Adipose tissue (tissue), 3 donors: ENCODE results near the gene PLEKHM2. TPM values are rescaled to one million over a fixed set of nuclear protein-coding genes. Genes with fewer than 3 reads are reported as not detected.
"Not testable (repeated sequence)": the region's sequence is repeated elsewhere in the genome, so short reads cannot be mapped to it uniquely, and the experiment has no call there.

Source experiments
- H3K27ac ChIP-seq: one replicate; pipeline ENCODE4 v1.5.1; 2013; ENCODE audit warnings: low read depth, low read length
- WGBS, 3 donors: extraction: QIAGEN DNeasy Blood & Tissue Kit; methylation state at CpG; one replicate each; pipeline ENCODE4 v1.1.7; 2013; 5-methylcytosine and 5-hydroxymethylcytosine counted together
- polyA plus RNA-seq, 3 donors: library from polyadenylated mRNA; stranded (reverse); fragments of 200-250 nt; gene quantifications; one replicate each; pipeline ENCODE4 v1.2.3, GENCODE V29; 2013
- donor health status: healthy with polysubstance abuse.
- donor health status: Bipolar disorder and iron deficiency.
- donor health status: healthy.

Gene PLEKHM2, protein sequence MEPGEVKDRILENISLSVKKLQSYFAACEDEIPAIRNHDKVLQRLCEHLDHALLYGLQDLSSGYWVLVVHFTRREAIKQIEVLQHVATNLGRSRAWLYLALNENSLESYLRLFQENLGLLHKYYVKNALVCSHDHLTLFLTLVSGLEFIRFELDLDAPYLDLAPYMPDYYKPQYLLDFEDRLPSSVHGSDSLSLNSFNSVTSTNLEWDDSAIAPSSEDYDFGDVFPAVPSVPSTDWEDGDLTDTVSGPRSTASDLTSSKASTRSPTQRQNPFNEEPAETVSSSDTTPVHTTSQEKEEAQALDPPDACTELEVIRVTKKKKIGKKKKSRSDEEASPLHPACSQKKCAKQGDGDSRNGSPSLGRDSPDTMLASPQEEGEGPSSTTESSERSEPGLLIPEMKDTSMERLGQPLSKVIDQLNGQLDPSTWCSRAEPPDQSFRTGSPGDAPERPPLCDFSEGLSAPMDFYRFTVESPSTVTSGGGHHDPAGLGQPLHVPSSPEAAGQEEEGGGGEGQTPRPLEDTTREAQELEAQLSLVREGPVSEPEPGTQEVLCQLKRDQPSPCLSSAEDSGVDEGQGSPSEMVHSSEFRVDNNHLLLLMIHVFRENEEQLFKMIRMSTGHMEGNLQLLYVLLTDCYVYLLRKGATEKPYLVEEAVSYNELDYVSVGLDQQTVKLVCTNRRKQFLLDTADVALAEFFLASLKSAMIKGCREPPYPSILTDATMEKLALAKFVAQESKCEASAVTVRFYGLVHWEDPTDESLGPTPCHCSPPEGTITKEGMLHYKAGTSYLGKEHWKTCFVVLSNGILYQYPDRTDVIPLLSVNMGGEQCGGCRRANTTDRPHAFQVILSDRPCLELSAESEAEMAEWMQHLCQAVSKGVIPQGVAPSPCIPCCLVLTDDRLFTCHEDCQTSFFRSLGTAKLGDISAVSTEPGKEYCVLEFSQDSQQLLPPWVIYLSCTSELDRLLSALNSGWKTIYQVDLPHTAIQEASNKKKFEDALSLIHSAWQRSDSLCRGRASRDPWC
- polyA plus RNA-seq = 10 to 100 TPM; 23.4 to 55.2 (median 41.1) TPM

- peak within 1 kb of the TSS; percentile 97 for H3K27ac ChIP-seq
- 0 to 3% (median 1%) methylated on average over 6 to 47 of the region's 52 CpGs for WGBS, 3 donors
These were observed at the start of gene PLEKHM2 for GRCh38 chr1:15684042-15684461. Gene PLEKHM2 (plus strand): TSS chr1:15684320. CDS start chr1:15684559, 239 bp downstream.

GRCh38 chr1:15636436-15636835 lies 47.7 kb upstream of the PLEKHM2 start:
- no peak overlapping the region for H3K27ac ChIP-seq
- WGBS, 3 donors = 95 to 98% (median 95%) methylated on average over 4 of the region's 4 CpGs

- WGBS, 3 donors = 66 to 88% (median 78%) methylated on average over 4 of the region's 4 CpGs
These were observed 46.3 kb upstream of the PLEKHM2 start for GRCh38 chr1:15637826-15638225.

DNA sequence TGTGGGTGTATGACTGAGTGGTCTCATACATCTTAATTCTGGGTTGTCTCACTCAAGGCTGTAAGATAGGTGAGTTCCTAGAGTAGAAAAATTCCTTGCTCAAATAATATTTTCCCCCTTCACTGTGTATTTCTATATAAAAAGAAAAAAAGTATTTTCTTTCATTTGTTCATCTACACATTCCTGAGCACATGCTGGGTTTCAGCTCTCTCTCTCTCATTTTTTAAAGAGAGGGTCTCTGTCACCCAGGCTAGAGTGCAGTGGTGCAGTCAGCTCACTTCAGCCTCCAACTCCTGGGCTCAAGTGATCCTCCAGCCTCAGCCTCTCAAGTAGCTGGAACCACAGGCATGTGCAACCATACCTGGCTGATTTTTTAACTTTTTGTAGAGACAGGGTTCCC lies 44.9 kb upstream of the PLEKHM2 start:
- H3K27ac ChIP-seq = no peak overlapping the region

More at GRCh38 chr1:15637826-15638225, 46.3 kb upstream of the PLEKHM2 start:
- H3K27ac ChIP-seq = no peak overlapping the region

- WGBS, 3 donors = 93 to 98% (median 95%) methylated on average over 4 of the region's 4 CpGs
- H3K27ac ChIP-seq = no peak overlapping the region
These were observed 44.2 kb upstream of the PLEKHM2 start for GRCh38 chr1:15639931-15640330.

- no peak overlapping the region for H3K27ac ChIP-seq
- 69 to 97% (median 73%) methylated on average over 3 of the region's 3 CpGs for WGBS, 3 donors
These were observed 43.5 kb upstream of the PLEKHM2 start for GRCh38 chr1:15640667-15641066.

GRCh38 chr1:15649937-15650336 lies 34.2 kb upstream of the PLEKHM2 start:
- WGBS, 3 donors = 99 to 100% (median 100%) methylated on average over 1 of the region's 1 CpG
- H3K27ac ChIP-seq = no peak overlapping the region

DNA sequence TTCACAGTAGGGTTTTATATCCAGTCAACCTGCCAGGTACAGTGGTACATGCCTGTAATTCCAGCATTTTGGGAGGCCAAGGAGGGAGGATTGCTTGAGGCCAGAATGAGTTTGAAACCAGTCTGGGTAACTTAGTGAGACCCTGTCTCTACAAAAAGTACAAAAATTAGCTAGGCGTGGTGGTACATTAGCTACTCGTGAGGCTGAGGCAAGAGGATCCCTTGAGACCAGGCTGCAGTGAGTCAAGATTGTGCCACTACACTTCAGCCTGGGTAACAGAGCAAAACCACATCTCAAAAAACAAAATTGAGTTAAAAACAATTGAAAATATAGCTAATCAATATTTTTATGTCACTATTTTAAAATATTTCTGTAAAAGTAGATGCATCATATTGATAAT lies 33.7 kb upstream of the PLEKHM2 start:
- WGBS, 3 donors = 67 to 81% (median 75%) methylated on average over 2 of the region's 2 CpGs
- H3K27ac ChIP-seq = no peak overlapping the region

GRCh38 chr1:15652130-15652529 lies 32.0 kb upstream of the PLEKHM2 start:
- WGBS, 3 donors = 90 to 100% (median 91%) methylated on average over 5 to 6 of the region's 6 CpGs
- H3K27ac ChIP-seq = not testable (repeated sequence)

DNA sequence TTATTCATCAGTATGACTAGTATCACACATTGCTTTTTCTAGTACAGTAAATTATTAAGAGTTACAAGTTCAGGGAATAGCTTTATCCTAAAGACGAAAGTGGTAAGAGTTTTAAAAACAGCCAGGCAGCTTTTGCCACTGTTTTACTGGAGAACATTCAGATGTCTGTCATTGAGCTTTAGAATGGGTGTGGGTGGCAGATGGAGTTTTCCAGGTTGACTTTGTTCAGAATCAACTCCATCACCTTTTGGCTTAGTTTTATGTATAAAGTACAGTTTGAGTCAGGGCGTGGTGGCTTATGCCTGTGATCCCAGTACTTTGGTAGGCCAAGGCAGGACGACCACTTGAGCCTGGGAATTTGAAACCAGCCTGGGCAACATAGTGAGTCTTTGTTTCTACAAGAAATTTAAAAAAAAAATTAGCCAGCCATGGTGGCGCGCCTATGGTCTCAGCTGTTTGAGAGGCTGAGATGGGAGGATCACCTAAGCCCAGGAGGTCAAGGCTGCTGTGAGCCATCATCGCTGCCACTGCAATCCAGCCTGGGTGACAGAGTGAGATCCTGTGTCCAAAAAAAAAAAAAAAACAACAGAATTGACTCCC lies 29.9 kb upstream of the PLEKHM2 start:
- H3K27ac ChIP-seq = no peak overlapping the region
- WGBS, 3 donors = 94 to 95% (median 95%) methylated on average over 6 of the region's 6 CpGs

- no peak overlapping the region for H3K27ac ChIP-seq
- WGBS, 3 donors = 85 to 96% (median 95%) methylated on average over 3 of the region's 3 CpGs
These were observed 27.7 kb upstream of the PLEKHM2 start for GRCh38 chr1:15656464-15656863.

GRCh38 chr1:15657021-15657420 lies 27.1 kb upstream of the PLEKHM2 start:
- WGBS, 3 donors = 37 to 76% (median 59%) methylated on average over 1 of the region's 1 CpG
- H3K27ac ChIP-seq = no peak overlapping the region

- H3K27ac ChIP-seq = no peak overlapping the region
- WGBS, 3 donors = 91 to 97% (median 96%) methylated on average over 3 of the region's 3 CpGs
These were observed 24.0 kb upstream of the PLEKHM2 start for GRCh38 chr1:15660151-15660550.

GRCh38 chr1:15662477-15662876 lies 21.6 kb upstream of the PLEKHM2 start:
- 41 to 74% (median 71%) methylated on average over 2 of the region's 2 CpGs for WGBS, 3 donors
- H3K27ac ChIP-seq = no peak overlapping the region

DNA sequence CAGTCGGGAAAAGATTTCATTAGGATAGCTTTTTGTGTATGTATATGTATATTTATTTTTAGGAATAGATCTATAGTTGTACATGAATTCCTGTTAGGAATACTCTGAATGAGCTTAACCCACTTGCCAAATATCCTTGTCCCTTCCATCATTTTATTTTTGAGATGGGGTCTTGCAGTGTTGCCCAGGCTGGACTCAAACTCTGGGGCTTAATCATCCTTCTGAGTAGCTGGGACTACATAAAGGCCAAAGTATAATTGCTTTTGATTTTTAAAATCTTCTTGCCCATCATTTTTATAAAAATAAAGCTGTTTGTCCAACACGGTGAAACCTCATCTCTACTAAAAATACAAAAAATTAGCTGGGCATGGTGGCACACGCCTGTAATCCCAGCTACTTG lies 20.2 kb upstream of the PLEKHM2 start:
- no peak overlapping the region for H3K27ac ChIP-seq
- WGBS, 3 donors = 90 to 94% (median 93%) methylated on average over 3 of the region's 3 CpGs

- no peak overlapping the region for H3K27ac ChIP-seq
- 72 to 88% (median 82%) methylated on average over 7 of the region's 7 CpGs for whole genome bisulfite sequencing, 3 donors
These were observed 16.8 kb upstream of the PLEKHM2 start for GRCh38 chr1:15667362-15667761.

DNA sequence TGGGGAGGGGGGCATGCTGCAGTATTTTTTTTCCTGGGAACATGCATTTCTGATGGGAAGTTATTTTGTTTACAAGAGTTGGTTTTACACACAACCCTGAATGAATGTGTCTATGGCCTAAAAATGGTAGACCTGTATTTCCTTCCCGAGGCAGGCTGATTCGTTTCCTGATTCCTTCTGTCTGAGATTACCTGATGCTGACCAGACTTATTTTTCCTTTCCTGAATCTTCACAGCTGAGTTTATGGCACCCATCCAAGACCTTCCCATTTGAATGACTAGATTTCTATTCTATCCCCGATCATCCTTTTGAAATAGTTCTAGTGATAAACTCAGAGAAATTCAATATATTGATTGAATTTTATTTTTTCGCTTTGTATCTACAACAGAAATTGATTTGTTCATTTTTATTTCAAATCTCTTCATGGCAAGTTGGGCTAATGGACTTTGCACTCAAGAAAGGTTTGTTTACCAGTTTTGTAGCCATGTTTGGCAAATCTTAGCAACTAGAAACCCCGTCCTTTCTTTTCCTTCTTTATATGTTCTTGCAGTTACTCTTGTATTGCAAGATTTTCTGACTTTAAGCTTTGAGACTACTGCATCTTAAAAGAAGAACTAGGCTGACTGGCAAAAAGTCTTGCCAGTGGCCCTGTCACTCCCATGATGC lies 15.9 kb upstream of the PLEKHM2 start:
- no peak overlapping the region for H3K27ac ChIP-seq
- WGBS, 3 donors = 34 to 71% (median 68%) methylated on average over 5 of the region's 5 CpGs

DNA sequence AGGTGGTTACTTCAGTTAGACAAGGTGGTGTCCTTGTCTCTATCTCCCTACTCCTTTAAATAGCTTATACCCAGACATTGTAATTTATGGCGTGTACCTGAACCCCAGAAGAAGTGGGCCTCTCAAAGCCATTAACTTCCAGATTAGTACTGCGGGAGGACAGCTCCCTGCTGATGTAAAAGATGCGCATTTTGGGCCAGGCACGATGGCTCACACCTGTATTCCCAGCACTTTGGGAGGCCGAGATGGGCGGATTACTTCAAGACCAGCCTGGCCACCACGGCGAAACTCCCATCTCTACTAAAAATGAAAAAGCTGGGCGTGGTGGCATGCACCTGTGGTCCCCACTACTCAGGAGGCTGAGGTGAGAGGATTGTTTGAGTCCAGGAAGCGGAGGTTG lies 15.0 kb upstream of the PLEKHM2 start:
- no peak overlapping the region for H3K27ac ChIP-seq
- WGBS, 3 donors = 89 to 95% (median 89%) methylated on average over 10 of the region's 10 CpGs
